ENCODE data around the gene TMEM30B. TPM values are rescaled to one million over a fixed set of nuclear protein-coding genes. Genes with fewer than 3 reads are reported as not detected.
A peak's percentile ranks its signal among the peaks of the same experiment; 100 is the strongest.

Gene TMEM30B
- total and polyA plus RNA-seq, 2 of the 13 experiments (the other 11 are each of a cell fraction or from before 2014, with no cell fraction given) = not detected

DNA sequence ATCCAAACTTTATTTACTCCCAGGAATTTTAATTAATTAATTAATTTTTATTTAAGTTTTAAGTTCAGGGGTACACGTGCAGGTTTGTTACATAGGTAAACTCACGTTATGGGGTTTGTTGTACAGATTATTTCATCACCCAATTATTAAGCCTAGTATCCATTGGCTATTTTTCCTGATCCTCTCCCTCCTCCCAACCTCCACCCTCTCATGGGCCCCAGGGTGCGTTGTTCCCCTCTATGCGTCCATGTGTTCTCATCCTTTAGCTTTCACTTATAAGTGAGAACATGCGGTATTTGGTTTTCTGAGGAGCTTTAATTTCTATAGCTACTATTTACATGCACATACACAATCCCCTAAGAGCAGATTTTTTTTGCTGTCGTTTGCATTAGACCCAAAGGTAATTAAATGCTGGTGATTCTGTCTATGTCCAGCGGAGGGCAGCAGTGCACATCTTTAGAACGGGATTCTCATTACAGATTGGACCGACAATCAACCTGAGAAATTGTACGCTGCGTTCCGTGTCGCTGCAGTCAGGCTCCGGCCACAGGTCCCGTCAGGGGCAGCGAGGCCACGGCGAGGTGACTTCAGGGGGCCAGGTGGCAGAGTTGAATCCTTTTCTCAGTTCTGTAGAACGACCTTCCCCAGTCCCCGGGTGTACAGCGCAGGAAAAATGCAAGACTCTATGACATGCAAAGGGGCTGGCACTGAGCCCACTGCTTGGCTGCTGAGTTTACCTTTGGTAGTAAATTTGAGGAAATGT, 11.6 kb downstream of the TMEM30B start (continued):
- TF ChIP-seq, protein P1, sequence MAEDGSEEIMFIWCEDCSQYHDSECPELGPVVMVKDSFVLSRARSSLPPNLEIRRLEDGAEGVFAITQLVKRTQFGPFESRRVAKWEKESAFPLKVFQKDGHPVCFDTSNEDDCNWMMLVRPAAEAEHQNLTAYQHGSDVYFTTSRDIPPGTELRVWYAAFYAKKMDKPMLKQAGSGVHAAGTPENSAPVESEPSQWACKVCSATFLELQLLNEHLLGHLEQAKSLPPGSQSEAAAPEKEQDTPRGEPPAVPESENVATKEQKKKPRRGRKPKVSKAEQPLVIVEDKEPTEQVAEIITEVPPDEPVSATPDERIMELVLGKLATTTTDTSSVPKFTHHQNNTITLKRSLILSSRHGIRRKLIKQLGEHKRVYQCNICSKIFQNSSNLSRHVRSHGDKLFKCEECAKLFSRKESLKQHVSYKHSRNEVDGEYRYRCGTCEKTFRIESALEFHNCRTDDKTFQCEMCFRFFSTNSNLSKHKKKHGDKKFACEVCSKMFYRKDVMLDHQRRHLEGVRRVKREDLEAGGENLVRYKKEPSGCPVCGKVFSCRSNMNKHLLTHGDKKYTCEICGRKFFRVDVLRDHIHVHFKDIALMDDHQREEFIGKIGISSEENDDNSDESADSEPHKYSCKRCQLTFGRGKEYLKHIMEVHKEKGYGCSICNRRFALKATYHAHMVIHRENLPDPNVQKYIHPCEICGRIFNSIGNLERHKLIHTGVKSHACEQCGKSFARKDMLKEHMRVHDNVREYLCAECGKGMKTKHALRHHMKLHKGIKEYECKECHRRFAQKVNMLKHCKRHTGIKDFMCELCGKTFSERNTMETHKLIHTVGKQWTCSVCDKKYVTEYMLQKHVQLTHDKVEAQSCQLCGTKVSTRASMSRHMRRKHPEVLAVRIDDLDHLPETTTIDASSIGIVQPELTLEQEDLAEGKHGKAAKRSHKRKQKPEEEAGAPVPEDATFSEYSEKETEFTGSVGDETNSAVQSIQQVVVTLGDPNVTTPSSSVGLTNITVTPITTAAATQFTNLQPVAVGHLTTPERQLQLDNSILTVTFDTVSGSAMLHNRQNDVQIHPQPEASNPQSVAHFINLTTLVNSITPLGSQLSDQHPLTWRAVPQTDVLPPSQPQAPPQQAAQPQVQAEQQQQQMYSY (CRISPR knock-in tag; IDR thresholded peaks at IDR 0.05) = no peak
- TF ChIP-seq ZMYM4 (CRISPR knock-in tag; IDR thresholded peaks at IDR 0.05) (peak; percentile 48; the same call in 1 of the 2 replicates), ETV5 (CRISPR knock-in tag; IDR thresholded peaks at IDR 0.05; ENCODE audit: borderline replicate concordance) (no peak), ZNF543 (CRISPR knock-in tag; IDR thresholded peaks at IDR 0.05) (no peak), PTBP1 (IDR thresholded peaks at IDR 0.05; ENCODE audit: low read depth, low read length, poor library complexity, severe bottlenecking) (no peak), RBM22 (optimal IDR thresholded peaks at IDR 0.05; ENCODE audit: low read length) (no peak)
- TF ChIP-seq, protein P2, sequence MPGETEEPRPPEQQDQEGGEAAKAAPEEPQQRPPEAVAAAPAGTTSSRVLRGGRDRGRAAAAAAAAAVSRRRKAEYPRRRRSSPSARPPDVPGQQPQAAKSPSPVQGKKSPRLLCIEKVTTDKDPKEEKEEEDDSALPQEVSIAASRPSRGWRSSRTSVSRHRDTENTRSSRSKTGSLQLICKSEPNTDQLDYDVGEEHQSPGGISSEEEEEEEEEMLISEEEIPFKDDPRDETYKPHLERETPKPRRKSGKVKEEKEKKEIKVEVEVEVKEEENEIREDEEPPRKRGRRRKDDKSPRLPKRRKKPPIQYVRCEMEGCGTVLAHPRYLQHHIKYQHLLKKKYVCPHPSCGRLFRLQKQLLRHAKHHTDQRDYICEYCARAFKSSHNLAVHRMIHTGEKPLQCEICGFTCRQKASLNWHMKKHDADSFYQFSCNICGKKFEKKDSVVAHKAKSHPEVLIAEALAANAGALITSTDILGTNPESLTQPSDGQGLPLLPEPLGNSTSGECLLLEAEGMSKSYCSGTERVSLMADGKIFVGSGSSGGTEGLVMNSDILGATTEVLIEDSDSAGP (CRISPR knock-in tag; IDR thresholded peaks at IDR 0.05; ENCODE audit: borderline replicate concordance) = peak; percentile 41; the same call in 1 of the 2 replicates
- TF ChIP-seq, protein P3, sequence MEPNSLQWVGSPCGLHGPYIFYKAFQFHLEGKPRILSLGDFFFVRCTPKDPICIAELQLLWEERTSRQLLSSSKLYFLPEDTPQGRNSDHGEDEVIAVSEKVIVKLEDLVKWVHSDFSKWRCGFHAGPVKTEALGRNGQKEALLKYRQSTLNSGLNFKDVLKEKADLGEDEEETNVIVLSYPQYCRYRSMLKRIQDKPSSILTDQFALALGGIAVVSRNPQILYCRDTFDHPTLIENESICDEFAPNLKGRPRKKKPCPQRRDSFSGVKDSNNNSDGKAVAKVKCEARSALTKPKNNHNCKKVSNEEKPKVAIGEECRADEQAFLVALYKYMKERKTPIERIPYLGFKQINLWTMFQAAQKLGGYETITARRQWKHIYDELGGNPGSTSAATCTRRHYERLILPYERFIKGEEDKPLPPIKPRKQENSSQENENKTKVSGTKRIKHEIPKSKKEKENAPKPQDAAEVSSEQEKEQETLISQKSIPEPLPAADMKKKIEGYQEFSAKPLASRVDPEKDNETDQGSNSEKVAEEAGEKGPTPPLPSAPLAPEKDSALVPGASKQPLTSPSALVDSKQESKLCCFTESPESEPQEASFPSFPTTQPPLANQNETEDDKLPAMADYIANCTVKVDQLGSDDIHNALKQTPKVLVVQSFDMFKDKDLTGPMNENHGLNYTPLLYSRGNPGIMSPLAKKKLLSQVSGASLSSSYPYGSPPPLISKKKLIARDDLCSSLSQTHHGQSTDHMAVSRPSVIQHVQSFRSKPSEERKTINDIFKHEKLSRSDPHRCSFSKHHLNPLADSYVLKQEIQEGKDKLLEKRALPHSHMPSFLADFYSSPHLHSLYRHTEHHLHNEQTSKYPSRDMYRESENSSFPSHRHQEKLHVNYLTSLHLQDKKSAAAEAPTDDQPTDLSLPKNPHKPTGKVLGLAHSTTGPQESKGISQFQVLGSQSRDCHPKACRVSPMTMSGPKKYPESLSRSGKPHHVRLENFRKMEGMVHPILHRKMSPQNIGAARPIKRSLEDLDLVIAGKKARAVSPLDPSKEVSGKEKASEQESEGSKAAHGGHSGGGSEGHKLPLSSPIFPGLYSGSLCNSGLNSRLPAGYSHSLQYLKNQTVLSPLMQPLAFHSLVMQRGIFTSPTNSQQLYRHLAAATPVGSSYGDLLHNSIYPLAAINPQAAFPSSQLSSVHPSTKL (CRISPR knock-in tag; IDR thresholded peaks at IDR 0.05) = no peak

All from HepG2 (cell line).